ENCODE measurements around the gene SDR42E2.

Gene SDR42E2

GRCh38 chr16:22190081-22190775 is 27.9 kb downstream of the SDR42E2 start:
- Histone ChIP-seq H3K9me3 (no peaks in the 10 kb centered on the region), H3K4me1 (peaks cover 0 to 32% (median 25%) of the 10 kb centered on the region in 4 donors), H3K27ac (peak overlapping the region; percentile 81 to 94), H3K4me3 (peak overlapping the region; percentile 65 to 72), H3K27me3 (no peaks in the 10 kb centered on the region), H3K36me3 (no peaks in the 10 kb centered on the region)
- TF ChIP-seq CTCF (IDR thresholded peaks at IDR 0.05) = no peak
- DNase-seq = peak in 1 of 2 donors; percentile 80
- intact Hi-C loops (cut with DNase I; ENCODE audit: low total_unique reads) = loop anchor here (10.0 kb wide), 1 partner anchor 185 kb away; the partner anchor contains the start of gene CDR2

- Histone ChIP-seq H3K4me1 (peaks cover 0 to 33% (median 25%) of the 10 kb centered on the region in 4 donors), H3K36me3 (no peaks in the 10 kb centered on the region), H3K4me3 (peak overlapping the region; percentile 65 to 72), H3K27ac (peak overlapping the region; percentile 81 to 94), H3K27me3 (no peaks in the 10 kb centered on the region), H3K9me3 (no peaks in the 10 kb centered on the region)
- TF ChIP-seq CTCF (IDR thresholded peaks at IDR 0.05) = peak in 1 of 2 experiments; percentile 5
- peak; percentile 100 for DNase-seq
- intact Hi-C loops (cut with DNase I; ENCODE audit: low total_unique reads) = loop anchor here (10.0 kb wide), 1 partner anchor 184 kb away; the partner anchor contains the start of gene CDR2
These were observed 28.6 kb downstream of the SDR42E2 start for GRCh38 chr16:22190776-22191531.

- DNase-seq = no peak
- Histone ChIP-seq H3K4me3 (peak overlapping the region; percentile 48 to 56), H3K9me3 (no peaks in the 10 kb centered on the region), H3K4me1 (peaks cover 0 to 39% (median 26%) of the 10 kb centered on the region in 4 donors), H3K36me3 (no peaks in the 10 kb centered on the region), H3K27ac (peak overlapping the region; percentile 81 to 94), H3K27me3 (no peaks in the 10 kb centered on the region)
- TF ChIP-seq CTCF (IDR thresholded peaks at IDR 0.05) = no peak
- intact Hi-C loops (cut with DNase I; ENCODE audit: low total_unique reads) = loop anchor here (10.0 kb wide), 1 partner anchor 183 kb away; the partner anchor contains the start of gene CDR2
These were observed 29.4 kb downstream of the SDR42E2 start for GRCh38 chr16:22191532-22192260.

- peak; percentile 93 to 95 for DNase-seq
- Histone ChIP-seq H3K36me3 (no peaks in the 10 kb centered on the region), H3K4me1 (peaks cover 0 to 39% (median 26%) of the 10 kb centered on the region in 4 donors), H3K4me3 (peak overlapping the region; percentile 48 to 56), H3K27me3 (no peaks in the 10 kb centered on the region), H3K27ac (peak overlapping the region; percentile 81 to 94), H3K9me3 (no peaks in the 10 kb centered on the region)
- intact Hi-C loops (cut with DNase I; ENCODE audit: low total_unique reads) = loop anchor here (10.0 kb wide), 1 partner anchor 182 kb away; the partner anchor contains the start of gene CDR2
- TF ChIP-seq CTCF (IDR thresholded peaks at IDR 0.05) = no peak
These were observed 30.2 kb downstream of the SDR42E2 start for GRCh38 chr16:22192261-22193062.
